Measurements from ENCODE around the gene RNF10. TPM values are rescaled to one million over a fixed set of nuclear protein-coding genes. Genes with fewer than 3 reads are reported as not detected.

The RNF10 gene
- total and polyA plus RNA-seq, 10 of the 15 experiments (the other 5 are each of a cell fraction or from before 2014, with no cell fraction given) = 48.2 to 127 (median 64.5) TPM

GRCh38 chr12:120557589-120557988 is 23.4 kb downstream of the RNF10 start:
- Histone ChIP-seq H4K20me1 (ENCODE audit: control insufficient read depth, insufficient read depth) (peaks cover 3% of the 10 kb centered on the region; the same call in 1 of the 2 replicates), H2AFZ (ENCODE audit: control insufficient read depth, low read depth, low read length) (no peak overlapping the region), H3K79me2 (ENCODE audit: control insufficient read depth, insufficient read depth, low read length) (no peaks in the 10 kb centered on the region), H3K4me3 (no peak overlapping the region), H3K9ac (ENCODE audit: control insufficient read depth, insufficient read depth, low read length) (no peak overlapping the region), H3K4me2 (ENCODE audit: control insufficient read depth, insufficient read depth) (no peak overlapping the region), H3K27ac (ENCODE audit: control insufficient read depth, insufficient read depth) (no peak overlapping the region), H3K4me1 (ENCODE audit: control insufficient read depth, insufficient read depth, low read length) (no peaks in the 10 kb centered on the region), H3K9me3 (replicated peaks; ENCODE audit: control insufficient read depth, insufficient read depth, low read length) (no peaks in the 10 kb centered on the region), H3K36me3 (ENCODE audit: control insufficient read depth in 2 of 2, insufficient read depth in 2 of 2, low read length in 1 of 2) (peaks cover 18 to 27% of the 10 kb centered on the region in 2 experiments), H3K27me3 (replicated peaks in 1 of 2; ENCODE audit: control insufficient read depth in 2 of 2, insufficient read depth in 2 of 2, low read length in 1 of 2) (no peaks in the 10 kb centered on the region)
- no peak for ATAC-seq
- POLR2A ChIA-PET = no interaction called here
- WGBS (ENCODE audit: insufficient coverage, insufficient replicate concordance, low lambda C conversion rate, missing lambda C conversion rate) = 100% methylated on average over 2 of the region's 2 CpGs
- BruUV-seq (replicated peaks) = no TSS peak
- CTCF ChIA-PET = no interaction called here
- intact Hi-C loops (cut with micrococcal nuclease; ENCODE audit: unreplicated experiment) (no loop called here), in situ Hi-C loops (cut with MboI) (no loop called here)
- FAIRE-seq = no peak
- TF ChIP-seq CUX1 (IDR thresholded peaks at IDR 0.05; ENCODE audit: insufficient replicate concordance, low read depth, low read length) = no peak
- TF ChIP-seq GATAD2B (conservative IDR thresholded peaks at IDR 0.05; ENCODE audit: low read depth) = no peak
- no peak for TF ChIP-seq TCF12 (IDR thresholded peaks at IDR 0.05; ENCODE audit: low read depth, low read length)
- no peak for TF ChIP-seq ZNF687 (IDR thresholded peaks at IDR 0.05)
- no peak for TF ChIP-seq EZH2 (IDR thresholded peaks at IDR 0.05; ENCODE audit: borderline replicate concordance, control insufficient read depth, low read depth, low read length)
- TF ChIP-seq FOXK2 (IDR thresholded peaks at IDR 0.05) = no peak
- TF ChIP-seq ZNF24 (IDR thresholded peaks at IDR 0.05) = no peak
- no peak for DNase-seq (ENCODE audit: low read depth, low spot score)
- RAD21 ChIA-PET (ENCODE audit: unreplicated experiment) = no interaction called here
- SMC1A ChIA-PET (ENCODE audit: uncharacterized antibody, unreplicated experiment) = no interaction called here

Data from GM12878 (cell line).